HG02943 (cell line): ENCODE results near the gene INSYN1.

Source experiments
- ATAC-seq: cut with Tn5 transposase; IDR thresholded peaks from one replicate; pipeline ENCODE4 v1.9.1; 2021; ENCODE audit warnings: mild to moderate bottlenecking, low read depth, moderate library complexity; ENCODE audit not compliant: unreplicated experiment

The INSYN1 gene

GRCh38 chr15:73695773-73696640 lies 57.1 kb downstream of the INSYN1 start:
- ATAC-seq = no peak

- no peak for ATAC-seq
These were observed 58.7 kb downstream of the INSYN1 start for GRCh38 chr15:73694419-73694818.

GRCh38 chr15:73691396-73691795 lies 61.8 kb downstream of the INSYN1 start:
- no peak for ATAC-seq

GRCh38 chr15:73688455-73688854 lies 64.7 kb downstream of the INSYN1 start:
- ATAC-seq = no peak

- ATAC-seq = no peak
These were observed 65.8 kb downstream of the INSYN1 start for GRCh38 chr15:73687351-73687750.

GRCh38 chr15:73686781-73687256 lies 66.3 kb downstream of the INSYN1 start:
- ATAC-seq = no peak

- ATAC-seq = no peak
These were observed 67.2 kb downstream of the INSYN1 start for GRCh38 chr15:73685981-73686380.
